OCI-LY7 (cell line): ENCODE measurements around the gene CRYM. TPM values are rescaled to one million over a fixed set of nuclear protein-coding genes. Genes with fewer than 3 reads are reported as not detected.

Source experiments
- BruUV-seq: library from RNA; stranded (reverse); fragments of 400-500 nt; replicated peaks from 2 replicates; lab custom pipeline; 2021; lab: Mats Ljungman, UMichigan
- CTCF ChIA-PET: fragments of 300-600 bp; sonication (Branson Sonifier 250); formaldehyde crosslinking; loops from one replicate; lab custom pipeline; 2022; ENCODE audit warnings: antibody characterized with exemption; ENCODE audit not compliant: unreplicated experiment; lab: Charles Lee
- POLR2A ChIA-PET: fragments of 300-600 bp; sonication (Branson Sonifier 250); formaldehyde crosslinking; loops from one replicate; lab custom pipeline; 2022; ENCODE audit warnings: antibody characterized with exemption; lab: Charles Lee
- DNase-seq: peaks from one replicate; pipeline ENCODE4 v3.0.0-alpha.2; 2015; ENCODE audit warnings: low spot score
- H2AFZ ChIP-seq: fragments of 200-600 bp; sonication (generic), shearing (Covaris generic); 2 replicates; pipeline ENCODE4 v1.6.1; 2014; ENCODE audit warnings: mild to moderate bottlenecking, antibody characterized with exemption, low read length, moderate library complexity
- H3K27ac ChIP-seq: fragments of 200-600 bp; sonication (generic); 2 replicates; pipeline ENCODE4 v1.5.1; 2014; ENCODE audit warnings: mixed run types, low read depth, mild to moderate bottlenecking, moderate library complexity, low read length, inconsistent platforms; ENCODE audit not compliant: poor library complexity, severe bottlenecking
- H3K36me3 ChIP-seq: fragments of 200-600 bp; sonication (generic); 2 replicates; pipeline ENCODE4 v1.6.1; 2014; ENCODE audit warnings: mild to moderate bottlenecking, antibody characterized with exemption, low read length, moderate library complexity, mixed read lengths; ENCODE audit not compliant: insufficient read depth
- H3K4me1 ChIP-seq: fragments of 200-600 bp; sonication (generic); 2 replicates; pipeline ENCODE4 v1.5.1; 2014; ENCODE audit warnings: mild to moderate bottlenecking, low read length; ENCODE audit not compliant: insufficient read depth, poor library complexity, severe bottlenecking
- H3K4me2 ChIP-seq: fragments of 200-600 bp; sonication (generic); 2 replicates; pipeline ENCODE4 v1.6.1; 2014; ENCODE audit warnings: mild to moderate bottlenecking, low read length
- H3K4me3 ChIP-seq: fragments of 200-600 bp; sonication (generic); 2 replicates; pipeline ENCODE4 v1.5.1; 2014; ENCODE audit warnings: mild to moderate bottlenecking, low read depth, low read length; ENCODE audit not compliant: poor library complexity, severe bottlenecking
- H3K79me2 ChIP-seq: fragments of 200-600 bp; sonication (generic); 2 replicates; pipeline ENCODE4 v1.6.1; 2016; ENCODE audit warnings: low read depth, mild to moderate bottlenecking, low read length, moderate library complexity, mixed read lengths; ENCODE audit not compliant: insufficient read depth
- H3K9me2 ChIP-seq: fragments of 200-600 bp; sonication (generic); 2 replicates; pipeline ENCODE4 v1.6.1; 2016; ENCODE audit warnings: mild to moderate bottlenecking, low read length, mixed read lengths; ENCODE audit not compliant: insufficient read depth
- H3K9me3 ChIP-seq: fragments of 200-600 bp; sonication (generic); 2 replicates; pipeline ENCODE4 v1.6.1; 2014; ENCODE audit warnings: mild to moderate bottlenecking, mixed run types, low read length, mixed read lengths
- H4K20me1 ChIP-seq: fragments of 200-600 bp; sonication (generic); 2 replicates; pipeline ENCODE4 v1.6.1; 2014; ENCODE audit warnings: mild to moderate bottlenecking, antibody characterized with exemption, low read length, moderate library complexity, mixed read lengths; ENCODE audit not compliant: insufficient read depth
- CTCF ChIP-seq: fragments of 200-600 bp; sonication (generic); conservative IDR thresholded peaks from 2 replicates; pipeline ENCODE4 v1.5.1; 2014; ENCODE audit warnings: mild to moderate bottlenecking, antibody characterized with exemption, low read length, moderate library complexity, mixed read lengths
- EZH2phosphoT487 ChIP-seq: fragments of 200-600 bp; sonication (generic); IDR thresholded peaks from 2 replicates; pipeline ENCODE4 v1.6.1; 2018; ENCODE audit warnings: low read depth, borderline replicate concordance, mild to moderate bottlenecking, mixed run types, antibody characterized with exemption, low read length, moderate library complexity, mixed read lengths
- intact Hi-C: fragments of 100-400 bp; cut with micrococcal nuclease; formaldehyde crosslinking; loops from one replicate; pipeline ENCODE4 v1.10.0; 2022; ENCODE audit not compliant: unreplicated experiment
- total RNA-seq, 2 experiments: library from RNA; depleted of rRNA in 1 of 2; stranded (reverse); fragments of >200 nt in 1 of 2; shearing (Covaris generic) in 1 of 2; gene quantifications; 2 replicates each; pipeline ENCODE4 v1.2.3, GENCODE V29; 2014 to 2022

Gene CRYM
- total RNA-seq, 2 experiments from 2014 or later: 0.23 to 0.28 TPM

- Histone ChIP-seq H3K79me2 (no peaks in the 10 kb centered on the region), H3K27ac (no peak overlapping the region), H3K4me2 (no peak overlapping the region), H3K36me3 (no peaks in the 10 kb centered on the region), H4K20me1 (no peaks in the 10 kb centered on the region), H3K9me3 (peaks cover 19% of the 10 kb centered on the region; the same call in 1 of the 2 replicates), H2AFZ (no peak overlapping the region), H3K4me1 (no peaks in the 10 kb centered on the region), H3K9me2 (no peaks in the 10 kb centered on the region), H3K4me3 (no peak overlapping the region)
- TF ChIP-seq EZH2phosphoT487 (no peak), CTCF (no peak)
- ChIA-PET POLR2A (interaction anchor here (1.0 kb wide), 1 partner anchor 18 kb away, joined by 3 read pairs; no protein-coding TSS in a partner anchor), CTCF (no interaction called here)
- no peak for DNase-seq
- intact Hi-C loops: no loop called here
- BruUV-seq: no TSS peak
Measured at GRCh38 chr16:21284414-21284813, 6.3 kb upstream of the CRYM start.

GRCh38 chr16:21283521-21284289, 5.6 kb upstream of the CRYM start:
- intact Hi-C loops: no loop called here
- Histone ChIP-seq H2AFZ (no peak overlapping the region), H3K4me2 (no peak overlapping the region; the same call in 1 of the 2 replicates), H3K4me1 (no peaks in the 10 kb centered on the region), H3K36me3 (no peaks in the 10 kb centered on the region), H3K27ac (no peak overlapping the region), H3K9me2 (no peaks in the 10 kb centered on the region), H3K9me3 (0 out of 2 replicates have a peak, but pooled peaks cover 13% of the 10 kb centered on the region), H3K4me3 (no peak overlapping the region), H4K20me1 (no peaks in the 10 kb centered on the region), H3K79me2 (no peaks in the 10 kb centered on the region)
- ChIA-PET CTCF (no interaction called here), POLR2A (interaction anchor here (1.0 kb wide), 1 partner anchor 19 kb away, joined by 3 read pairs; no protein-coding TSS in a partner anchor)
- TF ChIP-seq CTCF (no peak), EZH2phosphoT487 (no peak)
- BruUV-seq: no TSS peak
- no peak for DNase-seq
